Hepatocyte (in vitro differentiated cells): ENCODE data around the gene ACSM2A. TPM values are rescaled to one million over a fixed set of nuclear protein-coding genes. Genes with fewer than 3 reads are reported as not detected.
"Not testable (repeated sequence)": the region's sequence is repeated elsewhere in the genome, so short reads cannot be mapped to it uniquely, and the experiment has no call there.

Experiments
- DNase-seq: peaks from one replicate; pipeline ENCODE4 v3.0.0-alpha.2; 2016; ENCODE audit warnings: low spot score
- H2AFZ ChIP-seq: fragments of 200-600 bp; sonication (generic); 2 replicates; pipeline ENCODE4 v1.6.0; 2016; ENCODE audit warnings: antibody characterized with exemption, mild to moderate bottlenecking
- H3K27ac ChIP-seq: fragments of 200-600 bp; sonication (generic); 2 replicates; pipeline ENCODE4 v1.5.1; 2016; ENCODE audit warnings: mild to moderate bottlenecking
- H3K27me3 ChIP-seq: fragments of 200-600 bp; sonication (generic); 2 replicates; pipeline ENCODE4 v1.6.1; 2016
- H3K36me3 ChIP-seq: fragments of 200-600 bp; sonication (generic); replicated peaks from 2 replicates; pipeline ENCODE4 v1.5.1; 2016; ENCODE audit warnings: low read depth; ENCODE audit not compliant: insufficient read depth
- H3K4me1 ChIP-seq: fragments of 200-600 bp; sonication (generic); 2 replicates; pipeline ENCODE4 v1.5.1; 2016; ENCODE audit warnings: mild to moderate bottlenecking, moderate library complexity; ENCODE audit not compliant: insufficient read depth
- H3K4me2 ChIP-seq: fragments of 200-600 bp; sonication (generic); 2 replicates; pipeline ENCODE4 v1.6.0; 2016
- H3K4me3 ChIP-seq: fragments of 200-600 bp; sonication (generic); 2 replicates; pipeline ENCODE4 v1.5.1; 2016; ENCODE audit warnings: mild to moderate bottlenecking
- H3K79me2 ChIP-seq: fragments of 200-600 bp; sonication (generic); 2 replicates; pipeline ENCODE4 v1.6.0; 2017; ENCODE audit warnings: mild to moderate bottlenecking
- H3K9me2 ChIP-seq: fragments of 200-600 bp; sonication (generic); replicated peaks from 2 replicates; pipeline ENCODE4 v1.6.0; 2017; ENCODE audit warnings: mild to moderate bottlenecking; ENCODE audit not compliant: insufficient read depth
- H3K9me3 ChIP-seq: fragments of 200-600 bp; sonication (generic); 2 replicates; pipeline ENCODE4 v1.5.1; 2016; ENCODE audit warnings: low read depth, mild to moderate bottlenecking
- H4K20me1 ChIP-seq: fragments of 200-600 bp; sonication (generic); 2 replicates; pipeline ENCODE4 v1.6.0; 2016; ENCODE audit warnings: mild to moderate bottlenecking; ENCODE audit not compliant: insufficient read depth, poor library complexity, severe bottlenecking
- EZH2 ChIP-seq: fragments of 200-600 bp; sonication (generic); IDR thresholded peaks from 2 replicates; pipeline ENCODE4 v1.6.1; 2016; ENCODE audit warnings: antibody characterized with exemption, mild to moderate bottlenecking, borderline replicate concordance
- EZH2phosphoT487 ChIP-seq: fragments of 200-600 bp; sonication (generic); IDR thresholded peaks from one replicate; pipeline ENCODE4 v1.6.1; 2018; ENCODE audit warnings: antibody characterized with exemption, mild to moderate bottlenecking, low read depth, moderate library complexity; ENCODE audit not compliant: unreplicated experiment, severe bottlenecking
- WGBS: methylation state at CpG from one replicate; pipeline ENCODE4 v1.1.6; 2016; ENCODE audit warnings: low lambda C conversion rate; ENCODE audit errors: missing lambda C conversion rate; 5-methylcytosine and 5-hydroxymethylcytosine counted together
- polyA plus RNA-seq: library from polyadenylated mRNA; unstranded; fragments of >200 nt; fragmentation: Nextera tagmentation; extraction: Ambion mirVana; gene quantifications from 2 replicates; pipeline ENCODE4 v1.2.1, GENCODE V29; 2016
- total RNA-seq: library from RNA; depleted of rRNA; stranded (reverse); fragments of >200 nt; gene quantifications from 2 replicates; pipeline ENCODE4 v1.2.3, GENCODE V29; 2014
- TF ChIP-seq, protein P1 (sequence below): fragments of 200-600 bp; sonication (generic); IDR thresholded peaks from 2 replicates; pipeline ENCODE4 v1.5.1; 2016; ENCODE audit warnings: antibody characterized with exemption, mild to moderate bottlenecking; ENCODE audit not compliant: poor library complexity

The ACSM2A gene
- total and polyA plus RNA-seq, 2 experiments from 2014 or later: 27.6 to 33.5 TPM

DNA sequence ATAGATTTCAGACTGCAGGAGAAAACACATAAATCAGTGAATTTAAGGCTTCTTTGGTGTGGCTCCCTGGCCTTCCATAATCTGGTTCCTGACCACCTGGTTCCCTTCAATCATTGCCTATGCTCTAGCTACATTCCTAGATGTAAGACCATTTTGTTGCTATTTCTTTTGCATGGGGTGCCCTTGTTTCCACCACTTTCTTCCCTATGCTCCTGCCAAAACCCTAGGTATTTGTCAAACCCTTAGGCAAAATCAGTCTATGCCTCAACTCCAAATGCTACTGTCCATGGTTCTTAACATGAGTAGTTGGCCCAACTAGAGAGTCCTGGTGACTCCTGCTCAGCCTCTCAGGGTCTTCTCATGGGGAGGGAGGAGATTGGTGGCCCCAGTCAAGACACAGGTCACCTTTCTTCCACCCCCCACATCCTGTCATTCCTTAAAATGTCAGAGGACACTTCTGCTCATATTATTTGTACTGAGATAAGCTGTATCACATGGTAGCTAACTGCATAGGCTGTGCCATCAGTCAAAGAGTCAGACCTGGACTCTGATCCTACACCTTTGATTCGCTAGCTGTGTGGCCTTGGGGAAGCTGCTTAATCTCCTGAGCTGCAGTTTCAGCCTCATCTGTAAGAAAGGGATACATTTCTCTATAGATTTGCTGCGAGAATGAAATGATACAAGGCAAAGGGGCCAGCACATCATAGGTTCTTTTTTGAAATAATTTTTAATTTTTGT is 27.0 kb upstream of the ACSM2A start:
- Histone ChIP-seq H3K36me3 (no peaks in the 10 kb centered on the region), H3K9me2 (no peaks in the 10 kb centered on the region), H3K27me3 (no peaks in the 10 kb centered on the region), H3K27ac (peak overlapping the region; percentile 22), H3K4me3 (no peak overlapping the region), H3K9me3 (no peaks in the 10 kb centered on the region), H2AFZ (no peak overlapping the region), H3K79me2 (no peaks in the 10 kb centered on the region), H3K4me2 (no peak overlapping the region), H4K20me1 (no peaks in the 10 kb centered on the region), H3K4me1 (no peaks in the 10 kb centered on the region)
- TF ChIP-seq, protein P1, sequence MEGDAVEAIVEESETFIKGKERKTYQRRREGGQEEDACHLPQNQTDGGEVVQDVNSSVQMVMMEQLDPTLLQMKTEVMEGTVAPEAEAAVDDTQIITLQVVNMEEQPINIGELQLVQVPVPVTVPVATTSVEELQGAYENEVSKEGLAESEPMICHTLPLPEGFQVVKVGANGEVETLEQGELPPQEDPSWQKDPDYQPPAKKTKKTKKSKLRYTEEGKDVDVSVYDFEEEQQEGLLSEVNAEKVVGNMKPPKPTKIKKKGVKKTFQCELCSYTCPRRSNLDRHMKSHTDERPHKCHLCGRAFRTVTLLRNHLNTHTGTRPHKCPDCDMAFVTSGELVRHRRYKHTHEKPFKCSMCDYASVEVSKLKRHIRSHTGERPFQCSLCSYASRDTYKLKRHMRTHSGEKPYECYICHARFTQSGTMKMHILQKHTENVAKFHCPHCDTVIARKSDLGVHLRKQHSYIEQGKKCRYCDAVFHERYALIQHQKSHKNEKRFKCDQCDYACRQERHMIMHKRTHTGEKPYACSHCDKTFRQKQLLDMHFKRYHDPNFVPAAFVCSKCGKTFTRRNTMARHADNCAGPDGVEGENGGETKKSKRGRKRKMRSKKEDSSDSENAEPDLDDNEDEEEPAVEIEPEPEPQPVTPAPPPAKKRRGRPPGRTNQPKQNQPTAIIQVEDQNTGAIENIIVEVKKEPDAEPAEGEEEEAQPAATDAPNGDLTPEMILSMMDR: no peak
- TF ChIP-seq EZH2phosphoT487: no peak
- no peak for TF ChIP-seq EZH2
- DNase-seq: peak; percentile 26
- 60% methylated on average over 2 of the region's 2 CpGs for WGBS

DNA sequence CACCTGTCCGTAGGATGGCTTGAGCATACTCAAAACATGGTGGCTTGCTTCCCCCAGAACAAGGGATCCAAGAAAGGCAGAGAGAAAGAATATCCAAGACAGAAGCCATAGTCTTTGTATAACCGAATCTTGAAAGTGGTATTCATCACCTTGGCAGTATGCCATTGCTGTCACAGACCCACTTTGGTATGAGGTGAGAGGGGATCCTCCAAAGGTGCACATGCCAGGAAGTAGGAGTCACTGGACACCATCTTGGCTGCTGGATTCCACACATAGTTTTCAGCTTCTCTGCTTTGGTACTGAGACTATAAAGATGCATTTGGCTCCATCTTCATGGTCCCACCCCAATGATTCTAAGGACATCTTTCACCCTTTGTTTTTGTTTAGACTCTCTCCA is 23.9 kb upstream of the ACSM2A start:
- H4K20me1 ChIP-seq, H3K79me2 ChIP-seq, H3K4me2 ChIP-seq, H3K36me3 ChIP-seq, H2AFZ ChIP-seq, H3K9me3 ChIP-seq, H3K9me2 ChIP-seq, H3K27ac ChIP-seq, H3K4me3 ChIP-seq, DNase-seq, H3K4me1 ChIP-seq, H3K27me3 ChIP-seq: not testable (repeated sequence)
- 74% methylated on average over 2 of the region's 2 CpGs for WGBS

DNA sequence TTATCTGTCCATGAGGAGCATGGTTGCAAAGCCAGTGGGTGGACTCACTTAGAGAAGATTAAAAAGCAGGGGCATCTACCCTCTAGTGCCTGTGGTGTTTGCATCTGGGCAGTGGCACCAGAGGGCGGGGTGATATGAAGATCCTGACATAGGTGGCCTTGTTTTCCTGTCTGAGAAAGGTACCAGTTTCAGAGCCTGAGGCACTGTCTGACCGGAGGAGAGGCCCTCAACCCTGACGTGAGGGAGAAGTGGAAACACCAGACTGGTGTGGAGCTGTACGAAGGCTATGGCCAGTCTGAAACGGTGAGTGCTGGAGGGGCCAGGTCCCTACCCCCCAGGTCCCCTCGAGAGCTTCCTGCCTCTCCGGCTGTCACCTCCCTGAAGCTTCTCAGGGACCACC is 21.8 kb upstream of the ACSM2A start:
- 96% methylated on average over 6 of the region's 7 CpGs for WGBS
- H2AFZ ChIP-seq, H3K4me3 ChIP-seq, H3K27ac ChIP-seq, H4K20me1 ChIP-seq, H3K9me3 ChIP-seq, H3K4me2 ChIP-seq, H3K9me2 ChIP-seq, H3K27me3 ChIP-seq, H3K36me3 ChIP-seq, H3K4me1 ChIP-seq, H3K79me2 ChIP-seq, DNase-seq: not testable (repeated sequence)

DNA sequence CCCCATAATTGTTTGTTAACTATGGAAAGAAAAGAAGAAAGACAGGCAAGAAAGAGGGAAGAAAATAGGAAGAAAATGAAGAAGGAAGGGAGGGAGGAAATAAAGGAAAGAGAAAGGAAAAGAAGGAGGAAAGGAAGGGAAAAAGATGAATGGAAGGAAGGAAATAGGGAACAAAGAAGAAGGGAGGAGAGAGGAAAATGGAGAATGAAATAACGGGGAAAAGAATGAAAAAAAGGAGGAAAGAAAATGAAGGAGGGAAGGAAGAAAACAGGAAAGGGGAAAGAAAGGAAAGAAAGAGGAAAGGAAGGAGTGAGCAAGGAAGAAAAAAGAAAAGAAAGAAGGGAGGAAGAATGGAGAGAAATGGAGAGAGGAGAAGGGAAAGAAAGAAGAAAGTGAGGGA is 20.8 kb upstream of the ACSM2A start:
- H3K27ac ChIP-seq, H4K20me1 ChIP-seq, H3K27me3 ChIP-seq, H3K4me1 ChIP-seq, H3K9me3 ChIP-seq, H3K9me2 ChIP-seq, H3K36me3 ChIP-seq, H2AFZ ChIP-seq, H3K79me2 ChIP-seq, H3K4me3 ChIP-seq, DNase-seq, H3K4me2 ChIP-seq: not testable (repeated sequence)
- 100% methylated on average over 1 of the region's 1 CpG for WGBS

DNA sequence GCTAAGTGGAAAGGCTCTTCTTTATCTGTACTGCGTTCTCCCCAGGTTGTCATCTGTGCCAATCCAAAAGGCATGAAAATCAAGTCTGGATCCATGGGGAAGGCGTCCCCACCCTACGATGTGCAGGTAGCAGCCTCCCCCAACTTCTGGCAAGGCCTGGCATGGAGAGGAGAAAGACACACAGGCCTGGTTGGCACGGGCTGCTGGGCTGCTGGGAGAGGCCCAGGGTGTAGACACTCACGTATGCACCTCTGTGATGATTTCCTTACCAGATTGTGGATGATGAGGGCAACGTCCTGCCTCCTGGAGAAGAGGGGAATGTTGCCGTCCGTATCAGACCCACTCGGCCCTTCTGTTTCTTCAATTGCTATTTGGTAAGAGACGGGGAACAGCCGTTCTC is 20.4 kb upstream of the ACSM2A start:
- no peaks in the 10 kb centered on the region for H3K36me3 ChIP-seq
- WGBS: 84% methylated on average over 11 of the region's 11 CpGs
- H3K79me2 ChIP-seq: no peaks in the 10 kb centered on the region
- H3K27me3 ChIP-seq: no peaks in the 10 kb centered on the region
- no peaks in the 10 kb centered on the region for H4K20me1 ChIP-seq
- H3K9me2 ChIP-seq: no peaks in the 10 kb centered on the region
- no peaks in the 10 kb centered on the region for H3K9me3 ChIP-seq
- TF ChIP-seq EZH2phosphoT487 (no peak), EZH2 (no peak)
- TF ChIP-seq, protein P1: no peak
- H3K4me2 ChIP-seq: no peak overlapping the region
- no peak overlapping the region for H2AFZ ChIP-seq
- no peak overlapping the region for H3K4me3 ChIP-seq
- H3K4me1 ChIP-seq: no peaks in the 10 kb centered on the region
- no peak overlapping the region for H3K27ac ChIP-seq
- no peak for DNase-seq

DNA sequence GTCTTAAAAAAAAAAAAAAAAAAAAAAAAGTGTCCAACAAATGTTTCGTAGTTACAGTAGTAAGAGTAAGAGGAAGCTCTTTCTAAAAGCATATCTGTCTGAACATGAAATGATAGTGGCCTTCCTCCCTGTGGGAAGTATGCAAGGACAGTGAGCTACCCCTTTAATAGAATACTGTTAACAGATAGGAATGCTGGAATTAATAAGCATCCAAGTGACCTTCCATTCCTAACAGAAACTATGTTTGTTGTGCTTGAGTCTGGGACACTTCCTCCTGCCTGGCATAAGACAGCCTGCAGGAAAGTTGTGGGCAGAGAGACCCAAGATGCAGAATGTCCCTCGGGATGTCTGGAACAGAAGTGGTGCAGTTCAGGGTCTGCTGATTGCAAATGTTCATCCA is 12.4 kb upstream of the ACSM2A start:
- H3K4me3 ChIP-seq, H3K27me3 ChIP-seq, DNase-seq, H3K9me2 ChIP-seq, H3K27ac ChIP-seq, H3K4me1 ChIP-seq, H4K20me1 ChIP-seq, H3K9me3 ChIP-seq, H3K4me2 ChIP-seq, H3K36me3 ChIP-seq, H3K79me2 ChIP-seq, H2AFZ ChIP-seq: not testable (repeated sequence)
- WGBS: 96% methylated on average over 2 of the region's 2 CpGs

DNA sequence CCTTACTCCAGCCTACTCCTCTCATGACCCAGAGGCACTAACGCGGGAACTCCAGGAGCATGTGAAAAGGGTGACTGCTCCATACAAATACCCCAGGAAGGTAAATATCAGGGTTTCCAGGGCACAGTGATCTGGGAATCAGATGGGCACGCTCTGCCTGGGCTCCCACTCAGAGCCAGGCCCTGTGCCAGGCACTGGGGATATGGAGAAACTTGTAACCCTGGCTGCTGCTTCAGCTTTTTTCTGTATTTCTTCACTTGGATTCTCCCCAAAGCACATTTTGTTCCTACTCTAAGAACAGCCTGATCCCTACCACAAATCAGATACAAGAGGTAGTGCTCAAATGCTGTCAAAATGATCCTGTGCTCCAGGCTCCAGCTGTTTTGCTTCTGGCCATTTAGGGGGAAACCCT is 11.5 kb upstream of the ACSM2A start:
- H2AFZ ChIP-seq, H3K4me3 ChIP-seq, H3K36me3 ChIP-seq, H3K9me2 ChIP-seq, H3K4me1 ChIP-seq, DNase-seq, H3K79me2 ChIP-seq, H3K9me3 ChIP-seq, H4K20me1 ChIP-seq, H3K4me2 ChIP-seq, H3K27me3 ChIP-seq: not testable (repeated sequence)
- WGBS: 87% methylated on average over 3 of the region's 3 CpGs
- H3K27ac ChIP-seq: peak overlapping the region; percentile 78
